ENCODE measurements around the gene CD83.

DNA sequence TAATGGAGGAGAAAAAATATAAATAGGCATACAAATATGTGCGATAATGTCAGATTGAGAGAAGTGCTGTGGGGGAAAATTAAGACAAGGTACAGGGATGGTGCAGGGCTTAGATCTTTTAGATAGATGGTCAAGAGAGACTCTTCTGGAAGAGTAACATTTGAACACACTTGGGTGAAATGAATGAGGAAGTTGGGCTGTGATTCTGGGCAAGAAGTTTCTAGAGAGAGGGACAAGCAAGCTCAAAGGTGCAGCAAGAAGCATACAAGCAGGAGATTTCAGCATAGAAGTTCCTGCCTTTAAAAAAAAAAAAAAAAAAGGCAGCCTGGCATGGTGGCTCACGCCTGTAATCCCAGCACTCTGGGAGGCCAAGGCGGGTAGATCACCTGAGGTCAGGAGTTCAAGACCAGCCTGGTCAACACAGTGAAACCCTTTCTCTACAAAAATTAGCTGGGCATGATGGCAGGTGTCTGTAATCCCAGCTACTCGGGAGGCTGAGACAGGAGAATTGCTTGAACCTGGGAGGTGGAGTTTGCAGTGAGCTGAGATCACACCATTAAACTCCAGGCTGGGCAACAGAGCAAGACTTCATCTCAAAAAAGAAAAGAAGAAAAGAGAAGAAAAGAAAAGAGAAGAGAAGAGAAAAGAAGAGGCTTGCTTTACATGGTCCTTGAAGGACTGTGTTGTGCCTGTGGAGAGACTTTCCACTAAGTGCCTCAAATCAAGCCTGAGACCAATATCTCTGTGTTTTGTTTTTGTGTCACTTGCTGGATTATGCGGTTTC lies 9.7 kb upstream of the CD83 start:
- no peak for TF ChIP-seq CTCF (IDR thresholded peaks at IDR 0.05 in 4 of 5, conservative IDR thresholded peaks at IDR 0.05 in 1 of 5)
- no peak for TF ChIP-seq POLR2A (IDR thresholded peaks at IDR 0.05)

Measured in gastrocnemius medialis (tissue), 4 donors.